ENCODE data around the gene MXI1. TPM values are rescaled to one million over a fixed set of nuclear protein-coding genes. Genes with fewer than 3 reads are reported as not detected.
A peak's percentile ranks its signal among the peaks of the same experiment; 100 is the strongest.

The MXI1 gene
- total RNA-seq, 3 donors from 2014 or later (not counting 1 experiment from before 2014, with no cell fraction given) = 11.2 to 14.1 (median 13.6) TPM

GRCh38 chr10:110304780-110305421, 97.5 kb downstream of the MXI1 start, which contains the start of gene SMNDC1:
Gene SMNDC1 (minus strand): TSS chr10:110304920. CDS start chr10:110303587, 1,333 bp downstream.
- H3K36me3 ChIP-seq (ENCODE audit: control insufficient read depth, insufficient read depth, low read length) = peaks cover 30% of the 10 kb centered on the region

GRCh38 chr10:110305767-110306451, 98.5 kb downstream of the MXI1 start:
- intact Hi-C loops (cut with micrococcal nuclease) = loop anchor here (1.0 to 10.0 kb wide), 9 partner anchors 48 to 609 kb away; partner anchors contain the start of genes BBIP1 and SHOC2
- Mint-ChIP-seq H3K27me3 (ENCODE audit: low read depth in 2 of 2) (peaks cover 0 to 5% of the 10 kb centered on the region in 2 donors), H3K4me1 (peaks cover 25 to 35% of the 10 kb centered on the region in 2 donors), H3K4me3 (peak overlapping the region; percentile 94), H3K9me3 (no peaks in the 10 kb centered on the region), H3K27ac (peak overlapping the region; percentile 93 to 97), H3K36me3 (peaks cover 4% of the 10 kb centered on the region)
- TF ChIP-seq, protein P1, sequence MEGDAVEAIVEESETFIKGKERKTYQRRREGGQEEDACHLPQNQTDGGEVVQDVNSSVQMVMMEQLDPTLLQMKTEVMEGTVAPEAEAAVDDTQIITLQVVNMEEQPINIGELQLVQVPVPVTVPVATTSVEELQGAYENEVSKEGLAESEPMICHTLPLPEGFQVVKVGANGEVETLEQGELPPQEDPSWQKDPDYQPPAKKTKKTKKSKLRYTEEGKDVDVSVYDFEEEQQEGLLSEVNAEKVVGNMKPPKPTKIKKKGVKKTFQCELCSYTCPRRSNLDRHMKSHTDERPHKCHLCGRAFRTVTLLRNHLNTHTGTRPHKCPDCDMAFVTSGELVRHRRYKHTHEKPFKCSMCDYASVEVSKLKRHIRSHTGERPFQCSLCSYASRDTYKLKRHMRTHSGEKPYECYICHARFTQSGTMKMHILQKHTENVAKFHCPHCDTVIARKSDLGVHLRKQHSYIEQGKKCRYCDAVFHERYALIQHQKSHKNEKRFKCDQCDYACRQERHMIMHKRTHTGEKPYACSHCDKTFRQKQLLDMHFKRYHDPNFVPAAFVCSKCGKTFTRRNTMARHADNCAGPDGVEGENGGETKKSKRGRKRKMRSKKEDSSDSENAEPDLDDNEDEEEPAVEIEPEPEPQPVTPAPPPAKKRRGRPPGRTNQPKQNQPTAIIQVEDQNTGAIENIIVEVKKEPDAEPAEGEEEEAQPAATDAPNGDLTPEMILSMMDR (IDR thresholded peaks at IDR 0.05) = peak; percentile 70
- DNase-seq (peak in 1 of 2 donors; percentile 87), ATAC-seq (peak; percentile 47 to 77 (median 58))
- WGBS (ENCODE audit: insufficient coverage) = 69% methylated on average over 15 of the region's 17 CpGs
- Histone ChIP-seq H3K4me1 (ENCODE audit: control insufficient read depth, insufficient read depth, low read length) (peaks cover 7% of the 10 kb centered on the region), H3K9me3 (ENCODE audit: control insufficient read depth, insufficient read depth, low read length) (no peaks in the 10 kb centered on the region), H3K27ac (ENCODE audit: low read length) (peak overlapping the region; percentile 94), H3K4me3 (ENCODE audit: low read length) (no peak overlapping the region), H3K27me3 (ENCODE audit: control insufficient read depth, insufficient read depth, low read length) (no peaks in the 10 kb centered on the region), H3K36me3 (ENCODE audit: control insufficient read depth, insufficient read depth, low read length) (peaks cover 20% of the 10 kb centered on the region)

More at GRCh38 chr10:110304780-110305421, 97.5 kb downstream of the MXI1 start, which contains the start of gene SMNDC1:
- Histone ChIP-seq H3K4me3 (ENCODE audit: low read length) (peak within 1 kb of the TSS; percentile 79), H3K27ac (ENCODE audit: low read length) (peak within 1 kb of the TSS; percentile 94), H3K9me3 (ENCODE audit: control insufficient read depth, insufficient read depth, low read length) (no peaks in the 10 kb centered on the region), H3K27me3 (ENCODE audit: control insufficient read depth, insufficient read depth, low read length) (no peaks in the 10 kb centered on the region), H3K4me1 (ENCODE audit: control insufficient read depth, insufficient read depth, low read length) (peaks cover 7% of the 10 kb centered on the region)
- H3K27ac Mint-ChIP-seq = peak within 1 kb of the TSS; percentile 93 to 97
- H3K4me1 Mint-ChIP-seq = peaks cover 32 to 43% of the 10 kb centered on the region in 2 donors
- intact Hi-C loops (cut with micrococcal nuclease) = loop anchor here (1.0 to 10.0 kb wide), 3 partner anchors 79 to 610 kb away; partner anchors contain the start of genes BBIP1 and SHOC2
- ATAC-seq (peak; percentile 89 to 96 (median 94)), DNase-seq (peak; percentile 98 to 99)
- H3K27me3 Mint-ChIP-seq (ENCODE audit: low read depth in 2 of 2) = no peaks in the 10 kb centered on the region
- no peaks in the 10 kb centered on the region for H3K9me3 Mint-ChIP-seq
- whole genome bisulfite sequencing (ENCODE audit: insufficient coverage) = under 1% methylated on average over 37 of the region's 42 CpGs
- H3K4me3 Mint-ChIP-seq = peak within 1 kb of the TSS; percentile 94
- H3K36me3 Mint-ChIP-seq = peaks cover 7% of the 10 kb centered on the region
- TF ChIP-seq, protein P1 (IDR thresholded peaks at IDR 0.05) = no peak

DNA sequence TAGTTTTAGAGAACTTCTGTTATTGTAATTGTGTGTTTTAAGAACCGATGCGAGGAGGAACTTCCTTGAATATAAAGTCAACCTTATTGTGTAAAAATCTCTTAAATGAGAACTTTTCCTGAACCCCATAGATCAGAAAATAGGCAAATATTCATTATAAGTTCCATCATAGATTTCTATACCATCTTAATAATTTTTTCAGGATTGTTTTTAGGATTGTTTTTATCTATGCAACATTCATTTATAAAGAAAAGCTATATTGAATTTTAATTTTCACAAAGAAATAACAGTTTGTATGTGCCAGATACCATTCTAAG, 99.0 kb downstream of the MXI1 start:
- H3K27ac Mint-ChIP-seq = peak overlapping the region; percentile 93 to 97
- peaks cover 7% of the 10 kb centered on the region for H3K4me1 ChIP-seq (ENCODE audit: control insufficient read depth, insufficient read depth, low read length)
- peak overlapping the region; percentile 41 for H3K4me3 Mint-ChIP-seq
- ATAC-seq (no peak), DNase-seq (no peak)
- intact Hi-C loops (cut with micrococcal nuclease) = loop anchor here (1.0 to 10.0 kb wide), 8 partner anchors 48 to 608 kb away; partner anchors contain the start of genes BBIP1 and SHOC2
- H3K36me3 Mint-ChIP-seq = no peaks in the 10 kb centered on the region
- H3K9me3 Mint-ChIP-seq = no peaks in the 10 kb centered on the region
- no peak overlapping the region for H3K4me3 ChIP-seq (ENCODE audit: low read length)
- peaks cover 0 to 5% of the 10 kb centered on the region in 2 donors for H3K27me3 Mint-ChIP-seq (ENCODE audit: low read depth in 2 of 2)
- no CpG with 5 or more reads among the region's 2 CpGs for WGBS (ENCODE audit: insufficient coverage)
- peaks cover 15% of the 10 kb centered on the region for H3K36me3 ChIP-seq (ENCODE audit: control insufficient read depth, insufficient read depth, low read length)
- no peak overlapping the region for H3K27ac ChIP-seq (ENCODE audit: low read length)
- H3K27me3 ChIP-seq (ENCODE audit: control insufficient read depth, insufficient read depth, low read length) = no peaks in the 10 kb centered on the region
- peaks cover 21 to 32% of the 10 kb centered on the region in 2 donors for H3K4me1 Mint-ChIP-seq
- TF ChIP-seq, protein P1 (IDR thresholded peaks at IDR 0.05) = no peak
- H3K9me3 ChIP-seq (ENCODE audit: control insufficient read depth, insufficient read depth, low read length) = no peaks in the 10 kb centered on the region

All from natural killer cell (primary cell).